Measurements from ENCODE around the gene CDC27.
"Not testable (repeated sequence)": the region's sequence is repeated elsewhere in the genome, so short reads cannot be mapped to it uniquely, and the experiment has no call there.

Gene CDC27

DNA sequence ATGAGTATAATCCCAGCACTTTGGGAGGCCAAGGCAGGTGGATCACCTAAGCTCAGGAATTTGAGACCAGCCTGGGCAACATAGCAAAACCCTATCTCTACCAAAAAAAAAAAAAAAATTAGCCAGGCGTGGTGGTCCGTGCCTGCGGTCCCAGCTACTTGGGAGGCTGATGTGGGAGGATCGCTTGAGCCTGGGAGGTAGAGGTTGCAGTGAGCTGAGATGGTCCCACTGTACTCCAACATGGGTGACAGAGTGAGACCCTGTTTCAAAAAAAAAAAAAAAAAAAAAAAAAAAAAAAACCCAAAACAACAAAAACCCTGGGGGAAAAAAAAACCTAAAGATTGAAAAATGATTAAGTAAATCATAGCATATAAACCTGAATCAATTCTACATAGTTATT, 8.1 kb downstream of the CDC27 start:
- not testable (repeated sequence) for H3K27me3 ChIP-seq (ENCODE audit: control insufficient read depth, insufficient read depth, low read length); H3K4me3 ChIP-seq (ENCODE audit: low read length); H3K9ac ChIP-seq (ENCODE audit: low read length); H3K27ac ChIP-seq (ENCODE audit: low read depth, low read length); H3K36me3 ChIP-seq (ENCODE audit: control insufficient read depth, insufficient read depth, low read length)
- peaks cover 12% of the 10 kb centered on the region for H3K4me1 ChIP-seq (ENCODE audit: control insufficient read depth, insufficient read depth, low read length)

DNA sequence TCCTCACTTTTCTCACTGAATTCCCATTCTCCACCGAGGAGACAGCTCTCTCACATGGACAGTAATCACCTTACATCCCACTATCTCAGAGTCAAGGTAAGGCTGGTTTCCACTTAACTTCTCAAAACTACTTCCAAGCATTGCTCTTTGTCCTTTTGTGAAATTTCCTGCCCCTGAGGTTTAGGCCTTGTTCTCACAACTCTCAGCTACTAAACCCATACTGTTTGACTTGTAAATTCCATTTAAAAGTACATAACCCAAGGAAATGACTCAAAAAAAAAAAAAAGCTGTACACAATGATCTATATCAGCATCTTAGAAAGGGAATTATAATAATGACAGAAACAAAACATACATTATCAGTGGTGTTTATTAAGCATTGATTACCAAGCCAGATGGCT, 8.8 kb downstream of the CDC27 start:
- peaks cover 8% of the 10 kb centered on the region for H3K4me1 ChIP-seq (ENCODE audit: control insufficient read depth, insufficient read depth, low read length)
- no peak overlapping the region for H3K27ac ChIP-seq (ENCODE audit: low read depth, low read length)
- no peak overlapping the region for H3K9ac ChIP-seq (ENCODE audit: low read length)
- no peaks in the 10 kb centered on the region for H3K27me3 ChIP-seq (ENCODE audit: control insufficient read depth, insufficient read depth, low read length)
- H3K36me3 ChIP-seq (ENCODE audit: control insufficient read depth, insufficient read depth, low read length), result peaks cover 4% of the 10 kb centered on the region
- no peak overlapping the region for H3K4me3 ChIP-seq (ENCODE audit: low read length)

DNA sequence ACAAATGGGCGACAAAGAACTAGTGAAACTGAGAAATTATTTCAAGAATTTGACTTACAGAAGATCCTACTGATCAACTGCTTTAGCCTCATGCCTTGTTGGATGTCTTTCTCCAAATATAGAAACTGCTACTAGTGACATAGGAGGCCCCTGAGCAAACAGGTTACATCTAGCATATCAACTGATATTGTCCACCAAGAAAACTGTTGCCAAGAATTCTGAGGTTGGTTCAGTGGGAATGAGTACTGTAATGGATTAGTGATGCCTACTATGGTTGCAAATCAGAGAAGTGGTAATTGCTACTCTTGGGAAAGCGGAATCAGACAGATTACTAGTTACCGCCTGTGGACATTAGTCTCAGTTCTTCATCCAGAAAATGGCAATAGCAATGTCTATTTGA, 10.0 kb downstream of the CDC27 start:
- H3K27me3 ChIP-seq (ENCODE audit: control insufficient read depth, insufficient read depth, low read length), result no peaks in the 10 kb centered on the region
- H3K36me3 ChIP-seq (ENCODE audit: control insufficient read depth, insufficient read depth, low read length), result peaks cover 4% of the 10 kb centered on the region
- no peak overlapping the region for H3K27ac ChIP-seq (ENCODE audit: low read depth, low read length)
- H3K4me3 ChIP-seq (ENCODE audit: low read length), result no peak overlapping the region
- peaks cover 5% of the 10 kb centered on the region for H3K4me1 ChIP-seq (ENCODE audit: control insufficient read depth, insufficient read depth, low read length)
- H3K9ac ChIP-seq (ENCODE audit: low read length), result no peak overlapping the region

DNA sequence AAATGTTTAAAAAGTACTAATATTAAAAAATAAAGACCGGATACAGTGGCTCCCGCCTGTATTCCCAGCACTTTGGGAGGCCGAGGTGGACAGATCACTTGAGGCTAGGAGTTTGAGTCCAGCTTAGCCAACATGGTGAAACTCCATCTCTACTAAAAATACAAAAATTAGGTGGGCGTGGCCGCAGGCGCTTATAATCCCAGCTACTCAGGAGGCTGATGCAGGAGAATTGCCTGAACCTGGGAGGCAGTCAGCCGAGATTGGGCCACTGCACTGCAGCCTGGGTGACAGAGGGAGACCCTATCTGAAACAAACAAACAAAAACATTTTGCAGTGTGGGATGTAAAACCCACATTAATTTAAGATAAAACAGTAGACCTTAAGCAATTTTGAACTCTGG, 11.8 kb downstream of the CDC27 start:
- no peak overlapping the region for H3K27ac ChIP-seq (ENCODE audit: low read depth, low read length)
- H3K27me3 ChIP-seq (ENCODE audit: control insufficient read depth, insufficient read depth, low read length), result no peaks in the 10 kb centered on the region
- no peaks in the 10 kb centered on the region for H3K4me1 ChIP-seq (ENCODE audit: control insufficient read depth, insufficient read depth, low read length)
- H3K36me3 ChIP-seq (ENCODE audit: control insufficient read depth, insufficient read depth, low read length), result peaks cover 4% of the 10 kb centered on the region
- no peak overlapping the region for H3K4me3 ChIP-seq (ENCODE audit: low read length)
- H3K9ac ChIP-seq (ENCODE audit: low read length), result no peak overlapping the region

DNA sequence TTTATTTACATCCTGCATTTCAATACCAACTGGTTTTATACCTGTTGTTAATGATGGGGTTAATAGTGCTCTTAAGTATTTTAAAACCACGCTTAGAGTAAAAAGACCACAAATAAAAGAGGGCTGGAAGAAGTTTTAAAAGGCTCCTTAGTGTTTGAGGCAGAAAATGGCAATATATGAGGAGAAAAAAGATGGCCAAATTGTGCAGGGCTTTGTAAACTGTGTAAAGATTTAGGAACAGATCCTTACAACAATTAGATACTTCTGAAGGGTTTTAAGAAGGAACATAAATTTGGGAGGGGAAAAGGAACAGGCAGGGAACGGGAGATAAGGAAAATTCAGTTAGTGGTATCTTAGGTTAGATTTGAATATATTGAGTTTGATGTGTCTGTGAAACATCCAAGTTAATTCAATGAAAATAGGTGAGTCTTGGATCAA, 12.7 kb downstream of the CDC27 start:
- Histone ChIP-seq H3K27me3 (ENCODE audit: control insufficient read depth, insufficient read depth, low read length) (no peaks in the 10 kb centered on the region), H3K27ac (ENCODE audit: low read depth, low read length) (no peak overlapping the region), H3K4me3 (ENCODE audit: low read length) (no peak overlapping the region), H3K9ac (ENCODE audit: low read length) (no peak overlapping the region), H3K36me3 (ENCODE audit: control insufficient read depth, insufficient read depth, low read length) (peaks cover 4% of the 10 kb centered on the region), H3K4me1 (ENCODE audit: control insufficient read depth, insufficient read depth, low read length) (peaks cover 4% of the 10 kb centered on the region)

DNA sequence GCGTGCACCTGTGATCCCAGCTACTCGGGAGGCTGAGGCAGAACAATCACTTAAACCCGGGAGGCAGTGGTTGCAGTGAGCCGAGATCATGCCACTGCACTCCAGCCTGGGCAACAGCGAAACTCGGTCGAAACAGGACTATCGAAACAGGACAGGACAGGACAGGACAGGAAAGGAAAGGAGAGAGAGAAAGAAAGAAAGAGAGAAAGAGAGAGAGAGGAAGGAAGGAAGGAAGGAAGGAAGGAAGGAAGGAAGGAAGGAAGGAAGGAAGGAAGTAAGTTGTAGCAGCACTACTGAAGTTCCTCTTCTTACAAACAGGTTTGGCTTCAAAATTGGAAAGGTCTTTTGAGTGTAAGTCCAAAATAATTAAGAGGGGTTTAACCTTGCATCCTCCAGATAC, 14.3 kb downstream of the CDC27 start:
- H3K36me3 ChIP-seq (ENCODE audit: control insufficient read depth, insufficient read depth, low read length); H3K4me3 ChIP-seq (ENCODE audit: low read length); H3K4me1 ChIP-seq (ENCODE audit: control insufficient read depth, insufficient read depth, low read length); H3K9ac ChIP-seq (ENCODE audit: low read length); H3K27ac ChIP-seq (ENCODE audit: low read depth, low read length); H3K27me3 ChIP-seq (ENCODE audit: control insufficient read depth, insufficient read depth, low read length): not testable (repeated sequence)

DNA sequence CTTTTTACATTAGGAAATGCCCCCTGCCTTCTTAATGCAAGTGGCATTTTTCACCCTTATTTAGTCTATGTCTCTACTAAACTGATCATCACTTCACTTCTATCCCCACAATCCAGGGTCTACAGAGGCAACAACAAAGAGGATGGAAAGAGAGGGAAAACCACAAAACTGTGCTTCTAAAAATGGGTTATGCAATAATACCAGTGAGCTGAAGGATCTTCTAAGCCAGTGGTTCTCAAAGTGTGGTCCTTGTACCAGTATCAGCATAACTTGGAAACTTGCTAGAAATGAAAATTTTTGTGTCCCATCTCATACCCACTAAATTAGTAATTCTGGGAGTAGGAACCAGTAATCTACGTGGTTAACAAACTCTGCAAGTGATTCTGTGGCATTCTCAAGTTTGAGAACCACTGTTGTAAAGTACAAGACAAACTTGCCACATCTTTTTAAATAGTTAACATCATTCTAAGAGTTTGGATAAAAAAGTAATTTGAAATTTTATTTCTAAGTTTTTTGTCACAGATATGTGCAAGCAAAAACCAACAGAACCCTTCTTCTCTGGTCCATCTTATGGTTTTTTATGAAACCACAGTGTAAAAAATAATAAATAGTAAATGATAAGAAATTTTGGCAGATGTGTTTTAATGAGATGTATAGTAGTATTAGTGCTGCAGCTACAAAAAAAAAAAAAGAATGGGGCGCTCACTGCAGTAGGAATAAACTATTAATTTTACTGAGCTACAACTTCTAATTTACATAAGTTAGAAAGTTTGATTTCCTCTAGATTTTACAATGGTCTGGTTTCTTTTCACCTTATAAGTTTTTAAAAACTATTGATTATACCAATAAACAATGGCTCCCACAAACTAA, 16.2 kb downstream of the CDC27 start:
- H3K4me3 ChIP-seq (ENCODE audit: low read length), result no peak overlapping the region
- H3K27me3 ChIP-seq (ENCODE audit: control insufficient read depth, insufficient read depth, low read length), result no peaks in the 10 kb centered on the region
- no peak overlapping the region for H3K9ac ChIP-seq (ENCODE audit: low read length)
- H3K36me3 ChIP-seq (ENCODE audit: control insufficient read depth, insufficient read depth, low read length), result peaks cover 7% of the 10 kb centered on the region
- H3K27ac ChIP-seq (ENCODE audit: low read depth, low read length), result no peak overlapping the region
- peaks cover 8% of the 10 kb centered on the region for H3K4me1 ChIP-seq (ENCODE audit: control insufficient read depth, insufficient read depth, low read length)

DNA sequence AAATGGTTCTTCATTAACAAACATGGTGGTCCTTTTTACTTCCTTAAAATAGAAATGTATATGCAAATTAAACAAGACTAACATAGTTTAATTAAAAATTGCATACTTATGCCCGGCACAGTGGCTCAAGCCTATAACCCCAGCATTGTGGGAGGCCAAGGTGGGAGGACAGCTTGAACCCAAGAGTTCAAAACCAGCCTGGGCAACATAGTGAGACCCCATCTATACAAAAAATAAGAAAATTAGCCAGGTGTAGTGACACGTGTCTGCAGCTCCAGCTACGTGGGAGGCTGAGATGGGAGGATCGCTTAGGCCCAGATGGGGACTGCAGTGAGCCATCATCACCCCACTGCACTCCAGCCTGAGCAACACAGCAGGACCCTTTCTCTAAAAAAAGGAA, 18.4 kb downstream of the CDC27 start:
- Histone ChIP-seq H3K36me3 (ENCODE audit: control insufficient read depth, insufficient read depth, low read length) (peaks cover 11% of the 10 kb centered on the region), H3K4me1 (ENCODE audit: control insufficient read depth, insufficient read depth, low read length) (peaks cover 8% of the 10 kb centered on the region), H3K9ac (ENCODE audit: low read length) (no peak overlapping the region), H3K27ac (ENCODE audit: low read depth, low read length) (no peak overlapping the region), H3K27me3 (ENCODE audit: control insufficient read depth, insufficient read depth, low read length) (no peaks in the 10 kb centered on the region), H3K4me3 (ENCODE audit: low read length) (no peak overlapping the region)

DNA sequence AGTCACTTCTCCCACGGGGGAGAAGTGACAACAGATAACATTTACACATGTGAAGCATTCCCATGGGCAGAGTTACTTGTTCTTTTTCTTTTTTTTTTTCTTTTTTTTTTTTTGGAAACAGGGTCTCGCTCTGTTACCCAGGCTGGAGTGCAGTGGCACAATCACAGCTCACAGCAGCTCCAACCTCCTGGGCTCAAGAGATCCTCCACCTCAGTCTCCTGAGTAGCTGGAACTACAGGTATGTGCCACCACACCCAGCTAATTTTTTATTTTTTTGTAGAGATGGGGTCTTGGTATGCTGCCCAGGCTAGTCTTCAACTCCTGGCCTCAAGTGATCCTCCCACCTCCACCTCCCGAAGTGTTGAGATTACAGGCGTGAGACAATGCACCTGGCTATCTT, 20.2 kb downstream of the CDC27 start:
- not testable (repeated sequence) for H3K4me1 ChIP-seq (ENCODE audit: control insufficient read depth, insufficient read depth, low read length); H3K9ac ChIP-seq (ENCODE audit: low read length); H3K27ac ChIP-seq (ENCODE audit: low read depth, low read length); H3K27me3 ChIP-seq (ENCODE audit: control insufficient read depth, insufficient read depth, low read length); H3K4me3 ChIP-seq (ENCODE audit: low read length)
- peaks cover 13% of the 10 kb centered on the region for H3K36me3 ChIP-seq (ENCODE audit: control insufficient read depth, insufficient read depth, low read length)

DNA sequence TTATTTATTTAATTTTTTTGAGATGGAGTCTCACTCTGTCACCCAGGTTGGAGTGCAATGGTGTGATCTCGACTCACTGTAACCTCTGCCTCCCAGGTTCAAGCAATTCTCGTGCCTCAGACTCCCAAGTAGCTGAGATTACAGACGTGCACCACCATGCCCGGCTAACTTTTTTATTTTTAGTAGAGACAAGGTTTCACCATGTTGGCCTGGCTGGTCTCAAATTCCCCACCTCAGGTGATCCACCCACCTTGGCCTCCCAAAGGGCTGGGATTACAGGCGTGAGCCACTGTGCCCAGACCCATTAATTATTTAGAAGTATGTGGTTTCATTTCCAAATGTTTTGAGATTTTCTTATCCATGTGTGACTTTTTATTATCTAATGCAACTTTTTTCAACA, 22.2 kb downstream of the CDC27 start:
- not testable (repeated sequence) for H3K27ac ChIP-seq (ENCODE audit: low read depth, low read length); H3K9ac ChIP-seq (ENCODE audit: low read length); H3K27me3 ChIP-seq (ENCODE audit: control insufficient read depth, insufficient read depth, low read length); H3K4me1 ChIP-seq (ENCODE audit: control insufficient read depth, insufficient read depth, low read length); H3K4me3 ChIP-seq (ENCODE audit: low read length)
- peaks cover 13% of the 10 kb centered on the region for H3K36me3 ChIP-seq (ENCODE audit: control insufficient read depth, insufficient read depth, low read length)

DNA sequence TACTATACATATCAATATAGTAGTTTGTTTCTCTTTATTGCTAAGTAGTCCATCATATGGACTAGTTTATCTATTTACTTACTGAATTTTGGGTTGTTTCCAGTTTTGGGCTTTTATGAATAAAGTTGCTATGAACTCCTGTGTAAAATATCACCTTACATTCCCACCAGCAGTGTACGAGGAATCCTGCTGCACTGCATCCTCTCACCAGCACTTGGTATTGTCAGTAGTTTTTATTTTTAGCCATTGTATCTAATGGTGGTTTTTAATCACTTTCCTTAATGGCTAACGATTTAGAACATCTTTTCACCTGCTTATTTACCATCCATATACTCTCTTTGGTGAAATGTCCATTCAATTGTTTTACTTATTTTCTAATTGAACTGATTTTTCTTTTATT, 24.0 kb downstream of the CDC27 start:
- Histone ChIP-seq H3K4me3 (ENCODE audit: low read length) (no peak overlapping the region), H3K9ac (ENCODE audit: low read length) (no peak overlapping the region), H3K36me3 (ENCODE audit: control insufficient read depth, insufficient read depth, low read length) (peaks cover 14% of the 10 kb centered on the region), H3K27ac (ENCODE audit: low read depth, low read length) (no peak overlapping the region), H3K27me3 (ENCODE audit: control insufficient read depth, insufficient read depth, low read length) (no peaks in the 10 kb centered on the region), H3K4me1 (ENCODE audit: control insufficient read depth, insufficient read depth, low read length) (no peaks in the 10 kb centered on the region)

DNA sequence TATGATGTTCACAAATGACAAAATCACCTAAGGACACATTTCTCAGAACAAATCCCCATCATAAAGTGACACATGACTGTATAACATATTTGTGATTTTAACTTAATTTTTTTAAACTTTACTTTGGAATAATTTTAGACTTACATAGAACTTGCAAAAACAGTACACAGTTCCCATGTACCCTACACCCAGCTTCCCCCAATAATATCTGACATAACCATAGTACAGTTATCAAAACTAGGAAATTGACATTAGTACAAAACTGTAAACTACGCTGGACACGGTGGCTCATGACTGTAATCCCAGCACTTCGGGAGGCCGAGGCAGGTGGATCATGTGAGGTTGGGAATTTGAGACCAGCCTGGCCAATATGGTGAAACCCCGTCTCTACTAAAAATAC, 24.8 kb downstream of the CDC27 start:
- Histone ChIP-seq H3K36me3 (ENCODE audit: control insufficient read depth, insufficient read depth, low read length) (peaks cover 16% of the 10 kb centered on the region), H3K27ac (ENCODE audit: low read depth, low read length) (no peak overlapping the region), H3K4me3 (ENCODE audit: low read length) (no peak overlapping the region), H3K27me3 (ENCODE audit: control insufficient read depth, insufficient read depth, low read length) (no peaks in the 10 kb centered on the region), H3K4me1 (ENCODE audit: control insufficient read depth, insufficient read depth, low read length) (no peaks in the 10 kb centered on the region), H3K9ac (ENCODE audit: low read length) (no peak overlapping the region)

DNA sequence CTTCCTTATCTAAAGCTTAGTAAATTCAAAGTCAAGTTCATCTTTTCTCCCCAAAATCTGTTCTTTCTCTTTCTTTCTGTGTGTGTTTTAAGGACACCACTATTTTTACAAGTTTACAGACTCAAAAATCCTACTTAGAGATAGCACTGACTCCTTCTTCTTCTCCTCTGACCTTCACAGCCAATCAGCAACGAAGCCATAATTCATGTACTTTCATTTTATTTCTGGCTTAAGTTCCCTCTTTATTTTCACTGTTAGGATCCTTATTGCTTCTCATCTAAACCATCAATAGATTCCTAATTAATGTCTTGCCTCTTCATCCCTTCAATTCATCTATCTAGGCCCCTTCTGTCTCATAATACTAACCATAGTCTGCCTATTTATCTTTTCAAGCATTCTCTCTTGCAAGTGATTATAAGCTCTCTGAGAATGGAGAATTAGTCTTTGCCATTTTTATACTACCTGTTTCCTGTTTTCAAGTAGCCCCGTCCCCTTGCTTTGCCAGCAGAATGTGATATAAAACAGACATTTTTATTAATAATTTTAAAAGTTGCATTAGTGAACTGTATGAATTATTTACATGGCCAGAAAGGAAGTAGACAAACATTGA, 27.0 kb downstream of the CDC27 start:
- Histone ChIP-seq H3K9ac (ENCODE audit: low read length) (no peak overlapping the region), H3K4me3 (ENCODE audit: low read length) (no peak overlapping the region), H3K4me1 (ENCODE audit: control insufficient read depth, insufficient read depth, low read length) (no peaks in the 10 kb centered on the region), H3K27ac (ENCODE audit: low read depth, low read length) (no peak overlapping the region), H3K27me3 (ENCODE audit: control insufficient read depth, insufficient read depth, low read length) (no peaks in the 10 kb centered on the region), H3K36me3 (ENCODE audit: control insufficient read depth, insufficient read depth, low read length) (peaks cover 11% of the 10 kb centered on the region)
